Adipose tissue (tissue), 3 donors: ENCODE measurements around the gene CLTA. TPM values are rescaled to one million over a fixed set of nuclear protein-coding genes. Genes with fewer than 3 reads are reported as not detected.
"Not testable (repeated sequence)": the region's sequence is repeated elsewhere in the genome, so short reads cannot be mapped to it uniquely, and the experiment has no call there.

Source experiments
- H3K27ac ChIP-seq: one replicate; pipeline ENCODE4 v1.5.1; 2013; ENCODE audit warnings: low read depth, low read length
- WGBS, 3 donors: extraction: QIAGEN DNeasy Blood & Tissue Kit; methylation state at CpG; one replicate each; pipeline ENCODE4 v1.1.7; 2013; 5-methylcytosine and 5-hydroxymethylcytosine counted together
- polyA plus RNA-seq, 3 donors: library from polyadenylated mRNA; stranded (reverse); fragments of 200-250 nt; gene quantifications; one replicate each; pipeline ENCODE4 v1.2.3, GENCODE V29; 2013
- donor health status: healthy with polysubstance abuse.
- donor health status: Bipolar disorder and iron deficiency.
- donor health status: healthy.

CLTA gene
- polyA plus RNA-seq, 3 donors: 116 to 202 (median 185) TPM

- no peak overlapping the region for H3K27ac ChIP-seq
- 87 to 95% (median 89%) methylated on average over 3 of the region's 3 CpGs for WGBS, 3 donors
Measured at GRCh38 chr9:36174731-36175130, 16.0 kb upstream of the CLTA start.

DNA sequence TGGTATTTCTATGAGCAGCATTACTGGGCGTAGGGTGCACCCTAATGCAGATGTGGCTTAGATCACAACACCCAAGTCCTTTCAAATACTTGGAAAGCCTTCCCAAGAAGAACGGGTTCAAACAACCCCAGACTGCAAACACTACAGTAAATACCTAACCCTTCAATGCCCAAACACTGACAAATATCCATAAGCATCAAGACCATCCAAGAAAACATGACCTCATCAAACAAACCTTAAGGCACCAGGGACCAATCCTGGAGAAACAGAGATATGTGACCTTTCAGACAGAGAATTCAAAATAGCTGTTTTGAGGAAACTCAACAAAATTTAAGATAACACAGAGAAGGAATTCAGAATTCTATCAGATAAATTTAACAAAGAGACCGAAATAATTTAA is 15.5 kb upstream of the CLTA start:
- WGBS, 3 donors: 76 to 97% (median 90%) methylated on average over 3 of the region's 3 CpGs
- not testable (repeated sequence) for H3K27ac ChIP-seq

GRCh38 chr9:36176496-36176895 is 14.2 kb upstream of the CLTA start:
- not testable (repeated sequence) for H3K27ac ChIP-seq
- 93 to 99% (median 95%) methylated on average over 10 of the region's 10 CpGs for WGBS, 3 donors

DNA sequence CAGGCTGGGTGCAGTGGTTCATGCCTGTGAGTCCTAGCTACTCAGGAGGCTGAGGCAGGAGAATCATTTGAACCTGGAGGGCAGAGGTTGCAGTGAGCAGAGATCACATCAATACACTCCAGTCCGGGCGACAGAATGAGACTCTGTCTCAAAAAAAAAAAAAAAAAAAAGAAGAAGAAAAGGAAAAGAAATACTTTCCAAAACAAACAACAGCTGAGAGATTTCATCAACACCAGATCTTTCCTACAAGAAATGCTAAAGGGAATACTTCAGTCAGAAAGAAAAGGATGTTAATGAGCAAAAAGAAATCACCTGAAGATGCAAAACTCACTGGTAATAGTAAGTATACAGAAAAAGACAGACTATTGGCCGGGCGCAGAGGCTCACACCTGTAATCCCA is 13.2 kb upstream of the CLTA start:
- no peak overlapping the region for H3K27ac ChIP-seq
- WGBS, 3 donors: 73 to 91% (median 78%) methylated on average over 4 of the region's 4 CpGs

- WGBS, 3 donors: 84 to 90% (median 90%) methylated on average over 6 of the region's 6 CpGs
- not testable (repeated sequence) for H3K27ac ChIP-seq
Measured at GRCh38 chr9:36180243-36180642, 10.5 kb upstream of the CLTA start.

GRCh38 chr9:36187414-36187813 is 3.3 kb upstream of the CLTA start:
- H3K27ac ChIP-seq: no peak overlapping the region

GRCh38 chr9:36188212-36188611 is 2.5 kb upstream of the CLTA start:
- 66 to 91% (median 90%) methylated on average over 5 of the region's 5 CpGs for WGBS, 3 donors
- no peak overlapping the region for H3K27ac ChIP-seq

DNA sequence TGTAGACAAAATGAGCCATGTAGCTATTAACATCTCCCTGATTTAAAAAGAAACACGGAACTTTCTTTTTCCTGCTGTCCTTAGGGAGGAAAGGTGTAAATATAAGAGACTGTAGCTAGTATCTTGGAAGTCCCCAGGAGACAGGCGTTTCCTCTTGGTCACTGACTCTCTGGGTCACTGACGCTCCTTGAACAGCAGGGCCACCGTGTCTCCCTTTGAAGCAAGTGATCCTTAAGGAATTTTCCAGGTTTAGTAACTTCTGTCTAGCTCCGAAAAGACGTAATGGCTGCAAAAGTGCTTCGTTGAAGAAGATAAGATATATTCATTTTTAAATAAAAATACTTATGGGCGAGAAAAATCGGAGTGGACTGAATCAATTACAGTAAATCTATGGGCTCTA is 745 bp upstream of the CLTA start:
- WGBS, 3 donors: 6 to 7% (median 6%) methylated on average over 9 of the region's 9 CpGs
- no peak overlapping the region for H3K27ac ChIP-seq

- peak overlapping the region; percentile 59 for H3K27ac ChIP-seq
- 0% methylated on average over 18 of the region's 18 CpGs for WGBS, 3 donors
Measured at GRCh38 chr9:36191290-36191645, 547 bp downstream of the CLTA start.

DNA sequence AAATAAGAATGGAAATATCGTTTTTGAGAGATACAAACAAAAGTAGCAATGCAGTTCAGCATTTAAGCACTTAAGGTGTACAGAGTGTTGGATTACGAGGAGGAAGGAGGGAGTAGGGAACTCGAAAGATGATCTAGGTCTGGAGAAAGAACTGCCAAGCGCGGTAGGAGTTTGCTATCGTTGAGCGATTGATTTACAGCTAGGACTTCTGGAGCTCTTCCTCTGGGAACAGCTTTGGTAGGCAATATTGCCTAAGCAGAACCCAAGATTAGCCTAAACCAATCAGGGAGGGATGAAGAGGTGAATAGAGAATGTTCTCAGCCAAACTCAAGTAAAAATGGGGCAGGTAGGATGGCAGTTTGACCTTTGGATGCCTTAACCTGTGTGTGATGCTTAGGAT is 965 bp downstream of the CLTA start:
- 0 to 1% (median 1%) methylated on average over 7 of the region's 7 CpGs for WGBS, 3 donors

DNA sequence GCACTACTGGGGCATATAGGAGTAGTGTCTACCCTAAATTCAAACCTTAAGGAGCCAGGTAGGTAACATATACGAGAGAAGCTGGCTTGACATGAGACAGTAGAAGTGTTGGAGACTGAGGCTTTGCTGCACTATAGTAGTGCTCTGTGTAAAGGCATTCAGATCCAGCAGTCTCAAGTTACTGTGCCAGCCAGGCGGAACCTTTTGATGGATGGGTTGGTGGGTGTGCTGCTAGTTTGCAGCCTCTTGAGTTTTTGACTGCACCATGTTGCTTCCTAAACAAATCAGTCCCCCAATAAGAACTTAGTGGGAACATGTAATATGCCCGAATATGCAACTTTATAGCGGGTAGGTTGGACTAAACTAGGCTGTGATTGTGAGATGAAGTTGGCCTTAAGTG is 1.5 kb downstream of the CLTA start:
- H3K27ac ChIP-seq: no peak overlapping the region
- 70 to 73% (median 72%) methylated on average over 4 of the region's 4 CpGs for WGBS, 3 donors

More for the DNA sequence above, 965 bp downstream of the CLTA start:
- H3K27ac ChIP-seq: no peak overlapping the region

DNA sequence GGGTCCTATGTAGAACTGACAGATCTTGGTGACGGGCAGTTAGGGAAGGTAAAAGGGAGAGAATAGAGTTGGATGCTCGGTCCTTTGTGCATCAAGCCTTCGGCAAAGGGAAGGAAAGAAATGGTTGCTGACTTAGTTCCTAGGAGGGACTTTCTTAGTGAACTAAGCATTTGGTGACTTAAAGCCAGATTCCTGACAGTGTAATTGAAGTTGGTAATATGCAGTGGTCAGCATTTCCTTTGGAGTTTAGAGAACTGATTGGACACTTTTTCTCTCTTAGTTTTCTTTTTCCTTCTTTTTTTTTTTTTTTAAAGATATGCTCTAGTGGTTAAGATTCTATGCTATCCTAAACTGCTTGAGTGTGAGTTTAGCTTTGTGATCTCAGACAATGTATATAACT is 2.3 kb downstream of the CLTA start:
- H3K27ac ChIP-seq: no peak overlapping the region
- 56 to 75% (median 58%) methylated on average over 3 of the region's 3 CpGs for WGBS, 3 donors

- H3K27ac ChIP-seq: no peak overlapping the region
Measured at GRCh38 chr9:36194326-36195000, 3.7 kb downstream of the CLTA start.

GRCh38 chr9:36204906-36205547 is 14.3 kb downstream of the CLTA start:
- no peak overlapping the region for H3K27ac ChIP-seq
- 79 to 83% (median 81%) methylated on average over 11 of the region's 11 CpGs for WGBS, 3 donors

More at GRCh38 chr9:36194326-36195000, 3.7 kb downstream of the CLTA start:
- 31 to 53% (median 45%) methylated on average over 4 of the region's 4 CpGs for WGBS, 3 donors

- H3K27ac ChIP-seq: no peak overlapping the region
- WGBS, 3 donors: 82 to 88% (median 87%) methylated on average over 4 of the region's 4 CpGs
Measured at GRCh38 chr9:36207016-36207415, 16.3 kb downstream of the CLTA start.

DNA sequence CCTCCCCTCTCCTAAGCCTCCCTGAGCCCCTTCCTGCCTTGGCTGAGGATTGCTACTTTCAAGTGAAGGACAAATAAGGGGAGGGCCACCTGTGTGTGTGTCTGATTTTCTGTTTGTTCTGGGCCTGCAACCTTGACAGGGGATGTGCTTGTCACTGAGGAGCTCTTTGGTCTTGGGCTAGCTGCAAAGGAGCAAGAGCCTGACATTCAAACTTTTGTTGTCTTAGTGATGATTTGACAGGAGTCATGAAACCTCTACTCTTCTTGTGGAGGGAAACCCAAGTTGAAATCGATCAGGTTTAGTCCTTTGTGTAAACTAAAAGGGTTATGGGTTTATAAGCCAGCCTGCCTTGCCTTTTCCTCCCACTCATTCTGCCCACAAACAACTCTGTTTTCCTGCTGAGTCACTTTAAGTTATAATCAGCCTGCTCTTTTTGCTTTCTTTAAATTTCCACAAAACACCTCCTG is 16.9 kb downstream of the CLTA start:
- WGBS, 3 donors: 17 to 32% (median 23%) methylated on average over 1 of the region's 1 CpG
- no peak overlapping the region for H3K27ac ChIP-seq

GRCh38 chr9:36208521-36209253 is 18.0 kb downstream of the CLTA start:
- 56 to 75% (median 75%) methylated on average over 10 of the region's 10 CpGs for WGBS, 3 donors
- no peak overlapping the region for H3K27ac ChIP-seq

DNA sequence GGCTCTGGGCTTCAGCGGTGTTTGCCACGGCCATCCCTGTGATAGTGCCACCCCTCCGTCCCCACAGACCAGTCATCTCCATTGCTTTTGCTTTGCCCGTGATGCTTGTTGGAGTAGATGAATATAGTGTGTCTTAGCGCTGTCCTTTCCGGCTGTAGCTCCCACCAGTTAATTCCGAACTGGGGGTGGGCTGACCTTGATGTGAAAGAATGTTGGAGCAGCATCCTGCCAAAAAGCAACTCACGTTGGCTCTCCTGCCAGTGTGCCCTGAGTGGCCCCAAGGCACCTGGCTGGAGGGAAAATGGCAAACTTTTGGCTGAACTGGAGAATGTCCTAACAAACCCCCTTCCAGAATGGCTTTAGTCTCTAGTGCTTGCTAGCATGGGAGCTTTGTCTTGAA is 20.0 kb downstream of the CLTA start:
- 73 to 81% (median 79%) methylated on average over 8 of the region's 8 CpGs for WGBS, 3 donors
- H3K27ac ChIP-seq: no peak overlapping the region

DNA sequence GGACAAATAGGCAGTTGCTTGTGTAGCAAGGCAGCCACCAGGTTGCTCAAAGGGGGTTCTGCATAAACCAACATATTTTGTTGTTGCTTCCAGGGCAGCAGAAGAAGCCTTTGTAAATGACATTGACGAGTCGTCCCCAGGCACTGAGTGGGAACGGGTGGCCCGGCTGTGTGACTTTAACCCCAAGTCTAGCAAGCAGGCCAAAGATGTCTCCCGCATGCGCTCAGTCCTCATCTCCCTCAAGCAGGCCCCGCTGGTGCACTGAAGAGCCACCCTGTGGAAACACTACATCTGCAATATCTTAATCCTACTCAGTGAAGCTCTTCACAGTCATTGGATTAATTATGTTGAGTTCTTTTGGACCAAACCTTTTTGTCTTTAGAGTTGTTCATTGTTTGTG is 20.8 kb downstream of the CLTA start:
- 70 to 83% (median 74%) methylated on average over 7 of the region's 7 CpGs for WGBS, 3 donors
- no peak overlapping the region for H3K27ac ChIP-seq

DNA sequence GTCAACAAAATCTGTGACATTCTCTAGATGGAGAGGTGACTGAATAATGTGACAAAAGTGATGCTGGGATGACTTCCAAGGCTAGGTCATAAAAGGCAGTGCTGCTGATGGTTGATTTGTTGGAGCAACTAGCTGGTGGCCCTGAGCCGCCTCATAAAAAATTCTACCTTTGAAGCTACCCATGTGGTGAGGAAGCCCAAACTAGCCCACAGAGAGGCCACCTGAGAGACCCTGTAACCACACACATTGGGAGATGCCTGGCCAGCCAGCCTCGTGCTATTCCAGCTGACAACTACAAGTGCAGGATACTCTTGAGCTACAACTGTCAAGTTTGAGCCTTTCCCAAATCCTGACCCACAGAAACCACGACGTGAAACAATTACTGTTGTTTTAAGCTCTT is 22.7 kb downstream of the CLTA start:
- no peak overlapping the region for H3K27ac ChIP-seq
- WGBS, 3 donors: 80 to 92% (median 88%) methylated on average over 4 of the region's 4 CpGs
